ENCODE results near the gene LGR6. TPM values are rescaled to one million over a fixed set of nuclear protein-coding genes. Genes with fewer than 3 reads are reported as not detected.
"Not testable (repeated sequence)": the region's sequence is repeated elsewhere in the genome, so short reads cannot be mapped to it uniquely, and the experiment has no call there.

The LGR6 gene
- total RNA-seq, 1 donor from 2014 or later = 26.0 TPM

- TF ChIP-seq CTCF (IDR thresholded peaks at IDR 0.05) = no peak
- Histone ChIP-seq H3K27ac (peak overlapping the region; percentile 72 to 73), H3K9me3 (no peaks in the 10 kb centered on the region), H3K36me3 (peaks cover 0 to 5% of the 10 kb centered on the region in 2 donors), H3K27me3 (no peaks in the 10 kb centered on the region), H3K4me3 (no peak overlapping the region), H3K4me1 (peaks cover 0 to 15% of the 10 kb centered on the region in 2 donors)
- intact Hi-C loops (cut with DNase I) = loop anchor here (2.0 kb wide), 1 partner anchor 19 kb away; no protein-coding TSS in a partner anchor
- peak in 1 of 2 donors; percentile 62 for DNase-seq (ENCODE audit: low spot score in 2 of 2)
These were observed 61.7 kb downstream of the LGR6 start for GRCh38 chr1:202255343-202255742.

GRCh38 chr1:202259705-202260104 is 66.1 kb downstream of the LGR6 start:
- TF ChIP-seq CTCF (IDR thresholded peaks at IDR 0.05) = no peak
- no peaks in the 10 kb centered on the region for H3K9me3 ChIP-seq
- H3K27ac ChIP-seq = no peak overlapping the region
- H3K27me3 ChIP-seq = no peaks in the 10 kb centered on the region
- no peak overlapping the region for H3K4me3 ChIP-seq
- peak in 1 of 2 donors; percentile 19 for DNase-seq (ENCODE audit: low spot score in 2 of 2)
- intact Hi-C loops (cut with DNase I) = no loop called here
- peaks cover 0 to 14% of the 10 kb centered on the region in 2 donors for H3K4me1 ChIP-seq
- peaks cover 0 to 2% of the 10 kb centered on the region in 2 donors for H3K36me3 ChIP-seq

GRCh38 chr1:202261209-202261958 is 67.8 kb downstream of the LGR6 start:
- H3K36me3 ChIP-seq; H3K27me3 ChIP-seq; H3K9me3 ChIP-seq; intact Hi-C loops (cut with DNase I); H3K4me3 ChIP-seq; DNase-seq (ENCODE audit: low spot score in 2 of 2); H3K27ac ChIP-seq: not testable (repeated sequence)
- H3K4me1 ChIP-seq = peaks cover 3 to 17% of the 10 kb centered on the region in 2 donors

GRCh38 chr1:202263628-202264027 is 70.0 kb downstream of the LGR6 start:
- intact Hi-C loops (cut with DNase I) = no loop called here
- TF ChIP-seq CTCF (IDR thresholded peaks at IDR 0.05) = no peak
- DNase-seq (ENCODE audit: low spot score in 2 of 2) = no peak
- peaks cover 0 to 5% of the 10 kb centered on the region in 2 donors for H3K36me3 ChIP-seq
- H3K27me3 ChIP-seq = no peaks in the 10 kb centered on the region
- H3K4me1 ChIP-seq = peaks cover 3 to 20% of the 10 kb centered on the region in 2 donors
- peak overlapping the region in 1 of 2 donors; percentile 38 for H3K27ac ChIP-seq
- no peak overlapping the region for H3K4me3 ChIP-seq
- H3K9me3 ChIP-seq = no peaks in the 10 kb centered on the region

- H3K36me3 ChIP-seq = peaks cover 0 to 5% of the 10 kb centered on the region in 2 donors
- no peak overlapping the region for H3K4me3 ChIP-seq
- H3K4me1 ChIP-seq = peaks cover 3 to 20% of the 10 kb centered on the region in 2 donors
- intact Hi-C loops (cut with DNase I) = no loop called here
- peak in 1 of 2 donors; percentile 40 for DNase-seq (ENCODE audit: low spot score in 2 of 2)
- H3K9me3 ChIP-seq = no peaks in the 10 kb centered on the region
- peak overlapping the region; percentile 35 to 38 for H3K27ac ChIP-seq
- TF ChIP-seq CTCF (IDR thresholded peaks at IDR 0.05) = no peak
- no peaks in the 10 kb centered on the region for H3K27me3 ChIP-seq
These were observed 70.7 kb downstream of the LGR6 start for GRCh38 chr1:202264300-202264699.

- DNase-seq (ENCODE audit: low spot score in 2 of 2) = peak in 1 of 2 donors; percentile 33
- no peak for TF ChIP-seq CTCF (IDR thresholded peaks at IDR 0.05)
These were observed 71.1 kb downstream of the LGR6 start for GRCh38 chr1:202264726-202265125.

More at GRCh38 chr1:202264726-202265125, 71.1 kb downstream of the LGR6 start:
- peaks cover 0 to 5% of the 10 kb centered on the region in 2 donors for H3K36me3 ChIP-seq
- H3K4me1 ChIP-seq = peaks cover 3 to 19% of the 10 kb centered on the region in 2 donors
- intact Hi-C loops (cut with DNase I) = no loop called here
- peak overlapping the region; percentile 35 to 38 for H3K27ac ChIP-seq
- no peaks in the 10 kb centered on the region for H3K27me3 ChIP-seq
- no peaks in the 10 kb centered on the region for H3K9me3 ChIP-seq
- H3K4me3 ChIP-seq = no peak overlapping the region
